NCI-H2196 (cell line): ENCODE data around the gene RPS25.
"Not testable (repeated sequence)": the region's sequence is repeated elsewhere in the genome, so short reads cannot be mapped to it uniquely, and the experiment has no call there.

Source experiments
- DNase-seq: peaks from one replicate; lab custom pipeline; 2025; ENCODE audit not compliant: unreplicated experiment; lab: John Stamatoyannopoulos, UW

RPS25 gene

DNA sequence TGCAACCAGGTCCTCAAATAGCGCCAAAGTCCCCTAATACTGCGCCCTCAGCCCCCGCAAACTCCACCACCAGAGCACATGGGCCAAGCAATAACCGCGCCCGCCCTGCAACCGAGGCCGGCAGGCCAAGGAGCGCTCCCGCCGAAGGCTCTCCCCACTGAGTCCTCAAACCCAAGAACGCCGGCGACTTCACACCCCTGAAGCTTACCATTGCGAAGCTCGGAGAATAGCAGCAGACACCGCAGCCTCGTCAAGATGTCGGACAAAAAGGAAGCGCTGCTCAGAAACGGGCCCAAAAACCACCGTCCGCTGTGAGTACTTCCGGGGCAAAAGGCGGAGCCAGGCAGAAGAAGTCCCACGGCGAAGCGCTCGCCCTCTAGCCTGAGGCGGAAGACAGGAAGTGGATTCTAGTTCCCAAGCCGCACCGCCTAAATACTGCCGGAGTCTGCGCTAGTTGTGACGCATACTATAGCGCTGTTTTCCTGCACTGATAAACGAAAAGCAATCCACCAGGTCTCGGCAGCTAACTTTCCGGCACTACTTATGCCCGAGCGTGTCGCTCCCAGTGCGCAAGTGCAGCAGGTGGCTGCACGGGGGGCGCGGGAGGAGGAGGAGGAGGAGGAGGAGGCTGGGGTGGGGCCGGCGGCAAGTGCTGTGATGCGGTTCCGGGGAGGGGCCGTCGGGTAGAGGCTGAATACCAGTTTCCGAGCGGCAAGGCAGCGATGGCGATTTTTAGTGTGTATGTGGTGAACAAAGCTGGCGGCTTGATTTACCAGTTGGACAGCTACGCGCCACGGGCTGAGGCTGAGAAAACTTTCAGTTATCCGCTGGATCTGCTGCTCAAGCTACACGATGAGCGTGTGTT is at the start of gene RPS25, which contains the start of gene TRAPPC4:
Gene RPS25 (minus strand): TSS at position 270 of the 865 bp plus-strand sequence. CDS start 59 bp downstream, at position 211.
Gene TRAPPC4 (plus strand): TSS at position 693 of the 865 bp plus-strand sequence. CDS start 30 bp downstream, at position 723.
- peak; percentile 96 for DNase-seq

DNA sequence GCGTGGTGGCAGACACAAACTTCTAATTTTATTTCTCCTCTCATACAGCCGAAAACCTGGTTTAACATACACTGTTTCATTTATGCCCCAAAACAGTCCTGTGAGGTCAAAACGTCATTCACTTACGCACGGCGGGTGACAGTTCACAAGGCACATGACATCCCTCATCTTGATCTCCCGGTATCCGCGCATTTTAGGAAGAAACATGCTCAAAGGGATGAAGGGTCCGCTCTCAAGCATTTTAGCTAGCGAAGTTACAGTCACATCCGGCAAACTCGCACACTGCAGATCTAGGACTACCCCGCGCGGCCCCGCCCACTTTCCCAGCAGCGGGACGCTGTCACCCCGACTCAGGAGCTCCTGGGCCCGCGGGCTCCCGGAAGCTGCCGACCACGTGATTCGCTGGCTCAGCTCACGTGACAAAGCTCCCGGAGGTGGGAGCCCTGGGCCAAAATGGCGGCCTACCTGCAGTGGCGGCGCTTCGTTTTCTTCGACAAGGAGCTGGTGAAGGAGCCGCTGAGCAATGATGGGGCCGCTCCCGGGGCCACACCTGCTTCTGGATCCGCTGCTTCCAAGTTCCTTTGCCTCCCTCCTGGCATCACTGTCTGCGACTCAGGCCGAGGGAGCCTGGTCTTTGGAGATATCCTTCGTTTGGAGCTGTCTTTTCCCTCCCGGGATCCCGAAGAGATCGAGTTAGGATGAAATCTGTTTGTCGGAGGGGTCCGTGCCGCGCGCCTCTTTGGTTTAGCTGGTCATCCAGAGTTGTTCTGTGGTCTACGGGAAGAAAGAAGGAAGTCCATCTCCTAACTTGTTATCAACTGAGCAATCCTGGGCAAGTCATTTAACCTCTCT is 49.5 kb upstream of the RPS25 start, which contains the start of gene VPS11:
Gene VPS11 (plus strand): TSS at position 448 of the 852 bp plus-strand sequence. CDS start 6 bp downstream, at position 454.
- DNase-seq = peak; percentile 95

DNA sequence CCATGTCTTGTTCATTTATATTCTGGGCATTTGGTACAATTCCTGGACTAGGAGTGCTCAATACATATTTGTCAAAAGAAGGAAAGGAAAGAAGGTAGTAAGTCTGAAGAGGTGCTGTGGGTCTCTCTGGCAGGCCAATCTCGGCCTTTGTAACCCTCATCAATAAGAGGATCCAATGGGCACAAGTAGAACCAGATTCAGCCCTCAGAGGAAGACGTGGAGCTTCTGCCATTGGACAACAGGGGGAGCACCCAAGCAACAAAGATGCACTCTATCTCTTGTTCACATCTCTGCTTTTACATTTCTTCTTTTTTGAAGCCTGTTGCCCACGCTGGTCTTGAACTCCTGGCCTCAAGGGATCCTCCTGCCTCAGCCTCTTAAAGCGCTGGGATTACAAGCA is 47.2 kb upstream of the RPS25 start:
- DNase-seq = peak; percentile 24

DNA sequence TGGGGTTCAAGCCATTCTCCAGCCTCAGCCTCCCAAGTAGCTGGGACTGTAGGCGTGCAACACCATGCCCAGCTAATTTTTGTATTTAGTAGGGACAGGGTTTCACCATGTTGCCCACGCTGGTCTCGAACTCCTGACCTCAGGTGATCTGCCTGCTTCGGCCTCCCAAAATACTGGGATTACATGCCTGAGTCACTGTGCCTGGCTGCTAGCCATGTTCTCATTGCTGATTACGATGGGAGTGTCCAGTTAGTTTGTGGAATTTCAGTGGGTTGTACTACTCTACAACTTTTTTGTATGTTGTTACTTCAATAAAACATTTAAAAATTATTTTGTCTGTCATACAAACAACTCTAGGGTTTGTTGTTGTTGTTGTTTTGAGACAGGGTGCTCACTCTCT is 44.6 kb upstream of the RPS25 start:
- DNase-seq = no peak

- DNase-seq = no peak
These were observed 43.1 kb upstream of the RPS25 start for GRCh38 chr11:119061256-119061655.

GRCh38 chr11:119059128-119059527 is 41.0 kb upstream of the RPS25 start:
- DNase-seq = not testable (repeated sequence)

- DNase-seq = peak; percentile 96
These were observed 39.0 kb upstream of the RPS25 start, which contains the start of gene HYOU1 for GRCh38 chr11:119057000-119057769. Gene HYOU1 (minus strand): TSS chr11:119057205. CDS start chr11:119056160, 1,045 bp downstream.

DNA sequence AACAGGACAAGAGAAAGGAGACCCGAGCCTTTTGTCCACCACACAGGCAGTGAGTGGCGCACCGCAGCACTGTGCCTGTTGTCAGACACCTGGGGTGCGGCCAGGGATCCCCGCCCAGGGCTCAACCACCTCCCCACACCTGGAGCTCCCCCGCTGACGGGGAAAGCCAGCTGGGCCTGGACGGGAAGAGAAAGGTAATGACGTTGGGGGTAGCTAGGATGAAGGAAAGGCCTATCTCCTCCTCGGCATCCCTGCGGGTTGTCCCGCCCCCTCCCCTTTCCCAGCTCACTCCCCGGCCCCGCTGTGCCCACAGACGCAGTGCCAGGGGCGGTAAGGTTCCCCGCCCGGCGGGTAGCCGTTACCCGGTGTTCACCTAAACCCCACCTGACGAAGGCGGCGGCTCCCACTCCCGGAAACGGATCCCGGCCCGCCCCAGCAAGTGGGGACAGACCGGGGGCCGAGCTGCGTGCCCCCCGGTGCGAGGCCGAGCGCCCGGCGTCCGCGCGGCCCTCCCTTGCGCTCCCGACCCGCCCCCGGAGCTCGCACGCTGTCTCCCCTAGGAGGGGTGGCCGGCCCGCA is 38.4 kb upstream of the RPS25 start:
- no peak for DNase-seq

- DNase-seq = no peak
These were observed 37.8 kb upstream of the RPS25 start for GRCh38 chr11:119055901-119056300.

DNA sequence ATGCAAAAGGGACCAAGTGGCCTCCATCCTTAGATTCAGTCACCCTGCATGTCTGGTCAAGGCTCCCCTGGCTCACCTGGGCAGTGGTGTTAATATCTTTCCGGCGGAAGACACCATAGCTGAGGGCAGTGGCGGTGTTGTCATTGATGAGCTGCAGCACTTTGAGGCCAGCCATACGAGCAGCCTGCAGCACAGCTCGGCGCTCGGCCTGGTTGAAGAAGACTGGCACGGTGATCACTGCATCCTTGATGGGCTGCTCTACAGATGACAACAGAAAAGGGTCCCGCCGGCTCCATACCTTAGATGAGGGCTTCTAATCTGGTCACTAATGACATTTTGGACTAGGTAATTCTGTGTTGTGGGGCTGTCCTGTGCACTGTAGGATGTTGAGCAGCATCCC is 36.3 kb upstream of the RPS25 start:
- DNase-seq = no peak

DNA sequence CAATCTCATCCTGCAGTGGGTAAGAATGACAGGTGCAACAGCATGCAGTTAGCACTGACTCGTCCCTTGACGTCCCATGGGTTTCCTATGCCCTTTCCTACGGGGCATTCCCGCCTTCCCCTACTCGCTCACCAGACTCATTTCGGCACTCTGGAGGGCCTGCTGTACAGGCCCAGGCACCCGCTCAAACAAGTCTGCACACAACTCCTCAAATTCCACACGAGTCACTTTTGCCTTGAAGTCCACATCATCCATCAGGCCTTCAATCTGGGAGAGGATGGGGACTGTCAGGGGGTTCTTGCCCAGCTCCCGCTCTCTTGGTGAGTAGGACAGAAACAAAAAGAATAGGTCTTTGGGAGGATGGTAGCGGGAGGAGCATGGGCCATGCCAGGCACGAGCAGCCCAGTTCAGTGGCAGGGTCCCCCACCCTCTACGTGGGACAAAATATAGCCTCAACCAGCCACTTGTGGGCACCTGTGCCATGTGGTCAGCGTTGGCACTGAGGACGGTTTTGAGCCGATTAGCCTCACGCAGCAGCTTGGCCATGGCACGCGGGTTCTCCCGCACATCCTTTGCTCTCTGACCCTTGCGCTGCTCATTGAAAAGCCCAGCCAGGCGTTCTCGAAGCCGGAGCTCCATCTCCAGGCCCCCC is 34.1 kb upstream of the RPS25 start:
- no peak for DNase-seq

DNA sequence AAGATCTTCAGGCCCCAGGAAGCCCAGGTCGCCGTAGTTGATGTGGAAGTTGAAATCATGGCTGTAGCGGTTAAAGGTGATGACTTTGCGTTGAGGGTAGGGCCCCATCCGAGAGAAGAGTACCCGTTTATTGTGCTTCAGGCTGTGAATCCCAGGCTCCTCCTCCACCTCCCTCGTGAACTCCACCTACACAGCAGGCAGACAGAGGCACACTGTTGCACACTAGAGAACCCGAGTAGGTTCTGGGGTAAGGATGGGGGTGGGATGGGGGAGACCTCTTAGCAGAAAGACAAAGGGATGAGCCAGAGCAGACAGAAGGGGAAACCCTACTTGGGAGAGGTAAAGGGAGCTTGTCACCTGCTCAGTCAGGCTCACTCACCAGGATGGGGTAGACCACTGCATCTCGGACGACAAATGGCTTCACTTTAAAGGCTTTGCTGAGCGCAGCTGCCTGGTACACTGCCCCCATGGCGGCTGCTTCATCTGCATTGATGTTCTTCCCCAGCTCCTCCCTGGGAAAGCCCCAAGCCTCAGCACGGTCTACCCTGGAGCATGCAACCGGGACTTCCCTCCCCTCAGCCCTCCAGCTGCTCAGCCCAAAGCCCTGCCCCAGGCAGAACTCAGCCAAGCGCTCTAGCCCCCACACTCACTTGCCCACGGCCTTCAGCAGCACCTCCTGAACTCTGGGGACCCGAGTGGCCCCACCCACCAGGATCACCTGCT is 33.5 kb upstream of the RPS25 start:
- no peak for DNase-seq

DNA sequence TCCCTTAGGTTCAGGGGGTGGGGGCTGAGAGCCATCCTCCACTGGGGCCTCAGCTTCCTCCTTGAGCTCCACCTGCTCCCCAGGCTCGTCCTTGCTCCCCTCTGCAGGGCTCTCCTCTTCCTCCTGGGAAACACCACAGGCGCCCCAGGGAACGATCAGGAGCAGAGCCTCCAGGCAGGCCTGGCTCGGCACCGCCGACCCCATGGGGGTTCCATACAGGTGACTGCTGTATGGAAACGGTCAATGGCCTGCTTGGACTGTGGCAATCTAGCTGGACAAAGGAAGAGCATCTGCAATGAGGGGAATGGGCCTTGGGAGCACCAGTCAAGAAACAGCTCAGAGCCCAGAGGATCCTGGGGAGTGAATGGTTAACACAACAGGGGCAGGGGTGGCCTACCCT is 30.9 kb upstream of the RPS25 start:
- DNase-seq = no peak

DNA sequence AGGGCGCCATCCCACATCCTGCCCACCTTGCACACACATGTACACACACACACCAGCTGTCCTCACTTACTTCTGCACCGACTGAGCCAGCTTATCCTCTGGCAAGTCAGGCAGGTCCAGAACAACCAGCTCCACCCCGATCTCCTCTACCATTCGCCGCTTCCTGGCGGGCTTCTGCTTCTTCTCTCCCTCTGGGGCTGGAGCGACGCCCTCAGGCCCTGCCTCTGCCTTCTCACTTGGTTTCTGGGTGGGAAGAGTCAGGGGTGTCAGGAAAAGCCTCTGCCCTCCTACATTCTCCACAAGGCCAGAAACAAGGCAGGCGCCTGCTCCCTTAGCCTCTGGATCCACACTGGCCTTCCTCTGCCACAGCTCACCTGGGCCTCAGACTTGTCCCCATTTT is 30.5 kb upstream of the RPS25 start:
- no peak for DNase-seq

GRCh38 chr11:119047205-119047604 is 29.1 kb upstream of the RPS25 start:
- no peak for DNase-seq

DNA sequence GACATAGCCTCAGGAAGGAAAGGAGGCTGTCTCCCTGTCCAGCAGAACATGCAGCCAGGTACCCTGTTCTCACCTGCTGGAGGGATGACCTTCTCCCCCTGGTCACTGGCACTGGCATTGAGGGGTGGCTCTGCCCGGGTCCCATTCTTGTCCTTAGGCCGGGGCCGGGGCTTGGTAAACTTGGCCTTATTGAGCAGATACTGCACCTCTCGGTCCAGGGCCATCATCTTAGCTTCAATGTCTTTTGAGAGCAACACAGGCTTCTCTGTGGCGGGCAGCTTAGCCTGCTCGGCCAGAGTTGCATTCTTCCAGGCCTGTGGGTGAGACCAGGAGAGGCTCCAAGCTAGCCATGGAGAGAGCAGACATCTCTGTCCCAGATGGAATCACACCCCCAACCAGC is 28.3 kb upstream of the RPS25 start:
- DNase-seq = no peak

DNA sequence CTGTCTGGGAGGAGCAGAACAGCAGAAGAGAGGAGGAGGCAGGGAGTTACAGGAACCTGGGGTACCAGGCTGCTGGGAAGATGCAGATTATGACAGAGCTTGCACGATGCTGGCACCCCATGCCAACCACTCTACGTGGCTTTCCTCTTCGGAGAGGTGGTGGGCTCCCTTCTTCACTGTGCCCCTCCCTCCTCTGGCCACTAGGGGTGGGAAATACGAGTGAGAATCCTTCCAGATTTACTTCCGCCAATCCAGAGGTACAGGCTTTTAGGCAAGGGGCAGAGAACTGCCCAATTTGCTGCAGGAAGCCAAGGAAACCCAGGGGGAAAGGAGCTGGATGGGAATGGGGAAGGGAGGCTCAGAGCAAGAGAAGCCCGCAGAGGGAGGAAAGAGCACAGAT is 26.6 kb upstream of the RPS25 start:
- DNase-seq = no peak

DNA sequence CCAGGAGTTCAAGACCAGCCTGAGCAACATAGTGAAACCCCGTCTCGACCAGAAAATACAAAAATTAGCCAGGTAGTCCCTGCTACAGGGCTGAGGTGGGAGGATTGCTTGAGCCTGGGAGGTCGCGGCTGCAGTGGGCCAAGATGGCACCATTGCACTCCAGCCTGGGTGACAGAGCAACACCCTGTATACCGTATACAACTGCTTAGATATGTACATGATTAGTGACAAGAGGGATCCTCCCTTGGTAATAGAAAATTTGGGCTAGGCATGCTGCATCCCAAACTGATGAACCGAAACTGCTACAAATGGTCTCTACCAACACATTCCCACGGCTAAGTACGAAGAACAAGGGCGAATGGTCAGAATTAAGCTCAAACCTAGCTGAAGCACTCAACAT is 24.8 kb upstream of the RPS25 start:
- DNase-seq = no peak

DNA sequence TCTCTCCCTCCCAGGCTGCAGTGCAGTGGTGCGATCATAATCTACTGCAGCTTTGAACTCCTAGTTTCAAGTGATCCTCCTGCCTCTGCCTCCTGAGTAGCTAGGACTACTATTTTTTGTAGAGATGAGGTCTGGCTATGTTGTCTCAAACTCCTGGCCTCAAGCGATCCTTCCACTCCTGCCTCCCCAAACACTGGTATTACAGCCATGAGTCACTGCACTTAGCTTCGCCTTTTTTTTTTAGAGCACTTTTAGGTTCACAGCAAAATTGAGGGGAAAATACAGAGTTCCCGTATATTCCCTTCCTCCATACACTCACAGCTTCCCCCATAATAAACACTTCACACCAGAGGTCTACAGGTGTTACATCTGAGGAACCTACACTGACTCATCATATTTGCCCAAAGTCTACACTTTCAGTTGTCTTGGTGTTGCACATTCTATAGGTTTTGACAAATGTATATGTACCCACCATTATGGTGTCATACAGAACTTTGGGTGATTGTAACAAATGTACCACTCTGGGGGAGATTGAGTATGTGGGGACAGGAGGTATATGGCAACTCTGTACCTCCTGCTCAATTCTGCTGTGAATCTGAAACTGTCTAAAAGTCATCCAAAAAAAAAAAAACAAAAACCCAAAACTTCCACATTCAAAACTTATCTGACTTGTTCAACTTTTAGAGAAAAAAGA is 23.8 kb upstream of the RPS25 start:
- DNase-seq = no peak
